ENCODE measurements around the gene ENDOG. TPM values are rescaled to one million over a fixed set of nuclear protein-coding genes. Genes with fewer than 3 reads are reported as not detected.

ENDOG gene
- total RNA-seq, 3 donors from 2014 or later (not counting 1 experiment from before 2014, with no cell fraction given) = 6.7 to 12.5 (median 8.3) TPM

GRCh38 chr9:128828719-128829452 lies 10.6 kb downstream of the ENDOG start:
- H3K27me3 ChIP-seq (ENCODE audit: control insufficient read depth, insufficient read depth, low read length) = no peaks in the 10 kb centered on the region
- H3K27ac ChIP-seq (ENCODE audit: low read length) = peak overlapping the region; percentile 55
- H3K9me3 Mint-ChIP-seq = no peaks in the 10 kb centered on the region
- H3K4me3 ChIP-seq (ENCODE audit: low read length) = peak overlapping the region; percentile 75
- H3K36me3 ChIP-seq (ENCODE audit: control insufficient read depth, insufficient read depth, low read length) = peaks cover 31% of the 10 kb centered on the region
- H3K27ac Mint-ChIP-seq = peak overlapping the region; percentile 91 to 96
- peaks cover 17% of the 10 kb centered on the region in 2 donors for H3K4me1 Mint-ChIP-seq
- WGBS (ENCODE audit: insufficient coverage) = 34% methylated on average over 17 of the region's 18 CpGs
- H3K9me3 ChIP-seq (ENCODE audit: control insufficient read depth, insufficient read depth, low read length) = no peaks in the 10 kb centered on the region
- intact Hi-C loops (cut with micrococcal nuclease) = no loop called here
- DNase-seq (no peak), ATAC-seq (peak in 1 of 3 donors; percentile 7)
- peak overlapping the region; percentile 91 for H3K4me3 Mint-ChIP-seq
- peaks cover 21% of the 10 kb centered on the region for H3K4me1 ChIP-seq (ENCODE audit: control insufficient read depth, insufficient read depth, low read length)
- no peaks in the 10 kb centered on the region for H3K36me3 Mint-ChIP-seq
- no peaks in the 10 kb centered on the region for H3K27me3 Mint-ChIP-seq (ENCODE audit: low read depth in 2 of 2)
- TF ChIP-seq, protein P1, sequence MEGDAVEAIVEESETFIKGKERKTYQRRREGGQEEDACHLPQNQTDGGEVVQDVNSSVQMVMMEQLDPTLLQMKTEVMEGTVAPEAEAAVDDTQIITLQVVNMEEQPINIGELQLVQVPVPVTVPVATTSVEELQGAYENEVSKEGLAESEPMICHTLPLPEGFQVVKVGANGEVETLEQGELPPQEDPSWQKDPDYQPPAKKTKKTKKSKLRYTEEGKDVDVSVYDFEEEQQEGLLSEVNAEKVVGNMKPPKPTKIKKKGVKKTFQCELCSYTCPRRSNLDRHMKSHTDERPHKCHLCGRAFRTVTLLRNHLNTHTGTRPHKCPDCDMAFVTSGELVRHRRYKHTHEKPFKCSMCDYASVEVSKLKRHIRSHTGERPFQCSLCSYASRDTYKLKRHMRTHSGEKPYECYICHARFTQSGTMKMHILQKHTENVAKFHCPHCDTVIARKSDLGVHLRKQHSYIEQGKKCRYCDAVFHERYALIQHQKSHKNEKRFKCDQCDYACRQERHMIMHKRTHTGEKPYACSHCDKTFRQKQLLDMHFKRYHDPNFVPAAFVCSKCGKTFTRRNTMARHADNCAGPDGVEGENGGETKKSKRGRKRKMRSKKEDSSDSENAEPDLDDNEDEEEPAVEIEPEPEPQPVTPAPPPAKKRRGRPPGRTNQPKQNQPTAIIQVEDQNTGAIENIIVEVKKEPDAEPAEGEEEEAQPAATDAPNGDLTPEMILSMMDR (IDR thresholded peaks at IDR 0.05) = no peak

DNA sequence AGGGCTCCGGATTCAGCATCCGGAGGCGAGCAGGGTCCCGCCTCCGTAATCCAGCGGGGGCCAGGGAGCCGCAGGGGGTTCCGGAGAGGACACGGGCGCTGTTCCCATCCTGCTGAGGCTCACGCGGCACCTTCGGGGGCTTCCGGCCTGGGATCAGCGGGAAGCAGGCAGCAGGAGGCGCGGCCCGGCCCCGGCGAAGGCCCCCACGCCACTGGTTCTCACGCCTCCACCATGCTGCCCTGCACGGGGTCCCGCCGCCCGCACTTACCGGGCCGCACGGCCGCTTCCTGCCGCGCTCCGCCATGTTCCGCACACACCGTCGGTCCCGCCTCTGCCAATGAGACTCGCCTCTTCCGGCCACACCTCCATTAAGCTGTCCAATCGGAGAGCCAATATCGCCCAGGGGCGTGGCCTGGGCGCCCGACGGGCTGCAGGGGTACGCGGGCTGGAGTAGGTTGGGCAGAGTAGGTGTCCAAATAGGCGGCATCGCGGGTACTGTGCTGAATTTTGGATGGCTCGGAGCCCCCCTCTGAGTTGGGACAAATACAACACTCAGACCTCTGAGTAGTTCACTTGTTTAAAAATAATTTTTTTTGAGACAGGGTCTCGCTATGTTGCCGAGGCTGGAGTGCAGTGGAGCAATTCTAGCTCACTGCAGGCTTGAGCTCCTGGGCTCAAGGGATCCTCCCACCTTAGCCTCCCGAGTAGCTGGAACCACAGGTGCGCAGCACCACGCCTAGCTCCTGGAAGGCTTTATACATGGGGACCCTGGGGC lies 11.4 kb downstream of the ENDOG start, which contains the start of gene SPOUT1:
TSS of gene SPOUT1 (minus strand) at position 318 of the 775 bp plus-strand sequence. CDS start at position 304, 14 bp downstream.
- peaks cover 17% of the 10 kb centered on the region in 2 donors for H3K4me1 Mint-ChIP-seq
- Histone ChIP-seq H3K36me3 (ENCODE audit: control insufficient read depth, insufficient read depth, low read length) (peaks cover 24% of the 10 kb centered on the region), H3K27ac (ENCODE audit: low read length) (peak within 1 kb of the TSS; percentile 55), H3K4me1 (ENCODE audit: control insufficient read depth, insufficient read depth, low read length) (peaks cover 21% of the 10 kb centered on the region), H3K4me3 (ENCODE audit: low read length) (peak within 1 kb of the TSS; percentile 75), H3K9me3 (ENCODE audit: control insufficient read depth, insufficient read depth, low read length) (no peaks in the 10 kb centered on the region), H3K27me3 (ENCODE audit: control insufficient read depth, insufficient read depth, low read length) (no peaks in the 10 kb centered on the region)
- TF ChIP-seq, protein P1 (IDR thresholded peaks at IDR 0.05) = no peak
- peak within 1 kb of the TSS; percentile 91 to 96 for H3K27ac Mint-ChIP-seq
- no peaks in the 10 kb centered on the region for H3K27me3 Mint-ChIP-seq (ENCODE audit: low read depth in 2 of 2)
- intact Hi-C loops (cut with micrococcal nuclease) = no loop called here
- DNase-seq (peak; percentile 95 to 96), ATAC-seq (peak; percentile 99 to 100 (median 99))
- H3K4me3 Mint-ChIP-seq = peak within 1 kb of the TSS; percentile 91
- under 1% methylated on average over 56 of the region's 56 CpGs for whole genome bisulfite sequencing (ENCODE audit: insufficient coverage)
- no peaks in the 10 kb centered on the region for H3K36me3 Mint-ChIP-seq
- H3K9me3 Mint-ChIP-seq = no peaks in the 10 kb centered on the region

- WGBS (ENCODE audit: insufficient coverage) = 98% methylated on average over 10 of the region's 10 CpGs
- H3K9me3 Mint-ChIP-seq = no peaks in the 10 kb centered on the region
- peaks cover 15% of the 10 kb centered on the region for H3K4me1 ChIP-seq (ENCODE audit: control insufficient read depth, insufficient read depth, low read length)
- ATAC-seq (no peak), DNase-seq (no peak)
- no peak overlapping the region for H3K27ac ChIP-seq (ENCODE audit: low read length)
- H3K9me3 ChIP-seq (ENCODE audit: control insufficient read depth, insufficient read depth, low read length) = no peaks in the 10 kb centered on the region
- H3K4me3 ChIP-seq (ENCODE audit: low read length) = no peak overlapping the region
- no peaks in the 10 kb centered on the region for H3K36me3 Mint-ChIP-seq
- no peaks in the 10 kb centered on the region for H3K27me3 ChIP-seq (ENCODE audit: control insufficient read depth, insufficient read depth, low read length)
- H3K4me1 Mint-ChIP-seq = peaks cover 13% of the 10 kb centered on the region in 2 donors
- intact Hi-C loops (cut with micrococcal nuclease) = no loop called here
- TF ChIP-seq, protein P1 (IDR thresholded peaks at IDR 0.05) = no peak
- H3K27me3 Mint-ChIP-seq (ENCODE audit: low read depth in 2 of 2) = no peaks in the 10 kb centered on the region
- H3K4me3 Mint-ChIP-seq = no peak overlapping the region
- H3K36me3 ChIP-seq (ENCODE audit: control insufficient read depth, insufficient read depth, low read length) = no peaks in the 10 kb centered on the region
- H3K27ac Mint-ChIP-seq = no peak overlapping the region
Observed at GRCh38 chr9:128833696-128834095, 15.4 kb downstream of the ENDOG start.
